ENCODE measurements around the gene SLC9A9.
"Not testable (repeated sequence)": the region's sequence is repeated elsewhere in the genome, so short reads cannot be mapped to it uniquely, and the experiment has no call there.

Gene SLC9A9

GRCh38 chr3:143301031-143301901 lies 547.0 kb downstream of the SLC9A9 start:
- DNase-seq = no peak

- no peak for DNase-seq
These were observed 549.3 kb downstream of the SLC9A9 start for GRCh38 chr3:143298886-143299535.

- DNase-seq = no peak
These were observed 549.9 kb downstream of the SLC9A9 start for GRCh38 chr3:143298380-143298779.

DNA sequence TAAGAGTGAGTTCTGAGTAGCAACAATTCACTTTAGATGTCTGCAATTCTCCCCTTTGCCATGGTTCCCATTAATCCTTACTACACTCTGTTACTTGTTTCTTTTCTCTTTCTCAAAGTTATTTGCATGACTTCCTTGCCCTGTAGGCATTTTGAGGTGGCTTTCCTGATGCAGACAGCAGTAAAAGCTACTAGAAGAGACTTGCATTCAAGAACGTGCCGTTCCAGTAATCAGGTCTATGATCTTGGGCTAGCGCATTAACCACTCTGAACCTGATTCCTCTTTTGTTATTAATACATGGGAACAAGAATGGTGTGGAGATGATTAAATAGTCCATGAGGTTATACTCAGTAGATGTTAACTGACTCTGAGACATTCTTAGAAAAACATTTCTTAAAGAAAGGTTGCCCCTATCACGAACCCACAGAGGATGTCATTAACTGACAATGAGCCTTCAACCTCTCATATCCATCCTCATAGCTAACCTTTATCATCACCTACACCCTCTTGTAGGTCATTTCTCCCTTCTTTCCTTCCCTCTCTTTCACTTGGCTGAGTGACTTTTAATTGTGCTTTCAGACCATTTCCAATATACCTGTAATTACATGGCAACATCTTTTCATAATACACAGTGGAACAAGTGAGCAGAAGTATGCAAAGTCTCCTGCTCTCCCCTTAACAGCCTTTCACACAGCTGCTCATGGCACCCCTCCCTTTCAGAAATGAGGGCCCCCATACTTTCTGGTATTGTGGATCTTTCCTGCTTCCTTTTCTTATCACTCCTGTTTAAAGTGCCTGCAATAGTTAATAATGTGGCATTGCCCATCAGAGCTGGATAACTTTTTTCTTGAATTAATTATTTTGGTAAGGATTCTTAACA lies 552.8 kb downstream of the SLC9A9 start:
- DNase-seq = no peak

DNA sequence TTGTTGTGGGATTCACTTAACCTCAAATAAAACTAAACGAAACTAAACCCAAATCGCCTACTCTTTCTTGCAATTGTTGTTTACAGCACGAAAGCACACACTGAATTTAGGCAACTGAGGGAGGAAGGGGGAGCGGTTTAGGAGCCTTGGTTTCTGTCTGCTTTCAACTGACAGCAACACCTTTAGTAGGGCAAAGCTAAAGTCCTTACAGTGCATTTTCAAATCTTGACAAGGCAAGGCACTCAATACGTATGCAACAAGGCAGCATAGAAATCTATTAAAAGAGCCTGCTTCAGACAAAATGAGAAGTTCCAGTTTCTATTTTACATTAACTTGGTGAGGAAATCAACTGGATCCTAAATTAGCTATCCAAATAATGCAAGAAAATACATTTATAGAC lies 554.1 kb downstream of the SLC9A9 start:
- no peak for DNase-seq

GRCh38 chr3:143291836-143292447 lies 556.3 kb downstream of the SLC9A9 start:
- DNase-seq = no peak

GRCh38 chr3:143288944-143289343 lies 559.3 kb downstream of the SLC9A9 start:
- DNase-seq = no peak

DNA sequence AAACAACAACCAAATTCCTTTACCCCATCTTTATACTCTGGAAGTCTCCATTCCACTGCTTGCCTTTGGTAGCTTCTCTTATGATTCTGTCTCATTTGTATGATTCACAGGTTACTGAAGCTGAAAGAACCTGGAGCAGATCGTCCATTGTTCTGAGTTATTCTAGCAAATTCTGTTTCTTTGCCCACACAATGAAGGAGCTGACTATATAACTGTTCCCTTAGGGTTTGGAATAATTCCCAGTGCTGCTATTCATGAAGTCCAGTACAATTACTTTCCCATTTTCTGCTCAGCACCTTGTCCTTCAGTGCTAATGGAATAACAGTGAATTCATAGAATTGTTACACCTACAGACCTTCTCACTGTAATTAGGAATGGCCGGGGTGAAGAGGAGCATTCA lies 560.9 kb downstream of the SLC9A9 start:
- no peak for DNase-seq

DNA sequence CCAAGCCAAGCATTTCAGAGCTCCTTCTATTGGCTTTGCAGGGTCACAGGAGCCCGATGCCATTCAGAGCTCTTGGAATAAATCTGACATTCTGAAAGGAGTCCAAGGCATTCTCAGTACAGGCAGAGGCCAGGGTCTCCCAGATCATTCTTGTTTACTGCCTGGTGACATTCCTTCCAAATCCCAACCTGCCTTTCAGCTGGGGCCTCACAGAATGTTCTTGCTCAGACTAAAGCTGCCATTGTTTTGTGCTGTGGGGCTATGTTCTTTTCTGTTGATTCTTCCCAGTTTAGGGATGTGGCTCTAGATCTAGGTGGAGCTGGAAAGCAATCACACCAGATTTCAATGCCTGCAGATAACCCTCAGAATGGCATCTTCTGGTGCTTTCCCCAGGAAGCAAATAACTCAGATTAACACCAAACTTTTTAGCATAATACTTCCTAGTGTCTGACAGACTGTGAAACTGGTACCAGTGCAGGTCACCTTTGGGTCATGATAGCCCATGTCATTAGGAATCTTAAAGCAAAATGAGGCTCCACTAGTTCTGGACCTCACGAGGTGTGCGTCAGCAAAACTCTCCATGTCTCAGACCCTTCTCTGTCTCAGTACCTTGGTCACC lies 561.8 kb downstream of the SLC9A9 start:
- DNase-seq = no peak

GRCh38 chr3:143283432-143284128 lies 564.7 kb downstream of the SLC9A9 start:
- DNase-seq = no peak

- no peak for DNase-seq
These were observed 567.3 kb downstream of the SLC9A9 start for GRCh38 chr3:143280984-143281383.

GRCh38 chr3:143279567-143279966 lies 568.7 kb downstream of the SLC9A9 start:
- DNase-seq = not testable (repeated sequence)

DNA sequence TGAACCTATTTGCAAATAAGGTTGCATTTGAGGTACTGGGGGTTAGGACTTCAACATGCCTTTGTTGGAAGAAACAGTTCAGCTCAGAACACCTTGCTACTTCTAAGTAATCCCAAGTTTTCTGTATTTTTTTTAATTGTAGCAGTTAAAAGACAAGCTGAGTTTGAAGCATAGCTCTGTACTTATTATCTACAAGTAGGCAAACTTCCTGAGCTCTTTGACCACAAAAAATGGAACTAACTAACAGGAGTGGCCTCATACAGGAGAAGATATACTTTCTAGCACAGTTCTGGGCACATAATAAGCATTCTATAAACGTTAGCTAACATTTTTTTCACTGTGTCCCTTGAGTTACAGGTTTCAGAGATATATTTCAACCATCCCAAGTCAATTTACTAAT lies 569.5 kb downstream of the SLC9A9 start:
- no peak for DNase-seq

GRCh38 chr3:143277531-143277930 lies 570.7 kb downstream of the SLC9A9 start:
- DNase-seq = no peak

GRCh38 chr3:143276592-143276991 lies 571.7 kb downstream of the SLC9A9 start:
- DNase-seq = no peak

DNA sequence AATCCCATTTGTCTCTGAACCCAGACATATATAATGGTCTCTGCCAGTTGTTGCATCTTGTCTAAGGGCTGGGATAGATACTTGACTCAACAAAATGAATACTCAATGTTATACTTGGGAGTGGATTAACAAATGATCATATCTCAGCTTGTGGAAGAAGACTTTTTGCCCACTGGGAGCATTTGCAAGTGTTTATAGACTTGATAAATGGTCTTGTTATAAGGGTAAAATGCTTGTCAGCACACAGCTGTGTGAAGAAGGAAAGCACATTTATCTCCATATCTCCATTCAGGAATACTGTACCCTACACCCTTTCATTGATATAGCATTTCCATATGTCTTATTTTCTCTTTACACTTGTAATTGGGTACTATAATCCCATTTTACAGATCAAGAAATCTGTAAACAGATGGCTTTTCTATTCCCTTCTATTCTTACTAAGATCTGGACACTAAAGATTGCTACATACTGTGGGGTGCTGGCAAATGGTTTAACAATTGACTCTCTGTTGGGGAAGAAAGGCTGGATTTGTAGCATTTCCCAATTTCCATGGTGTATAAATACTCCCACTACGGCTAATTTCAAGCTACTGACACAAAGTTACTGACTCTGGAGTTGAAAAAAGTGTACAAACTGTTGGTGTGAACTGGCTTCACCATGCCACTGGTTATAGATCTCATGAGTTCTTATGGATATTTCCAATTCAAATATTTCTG lies 574.1 kb downstream of the SLC9A9 start:
- DNase-seq = no peak

DNA sequence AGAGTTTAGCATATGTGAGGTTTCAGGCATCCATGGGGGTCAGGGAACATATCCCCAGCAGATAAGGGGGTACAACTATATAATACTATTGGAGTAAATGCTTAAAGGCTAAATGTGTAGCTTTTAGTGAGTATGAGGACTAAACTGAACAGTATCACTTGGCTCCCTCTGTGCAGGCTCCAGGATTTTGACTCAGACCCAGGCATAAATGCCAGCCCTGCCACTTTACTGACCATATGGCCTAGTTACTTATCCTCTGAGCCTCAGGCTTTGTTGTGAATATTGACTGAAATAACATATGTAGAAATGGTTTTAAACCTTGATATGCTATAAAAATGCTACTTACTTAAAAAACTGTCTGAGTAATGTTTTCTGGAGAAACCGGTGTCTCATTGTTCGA lies 577.1 kb downstream of the SLC9A9 start:
- no peak for DNase-seq

DNA sequence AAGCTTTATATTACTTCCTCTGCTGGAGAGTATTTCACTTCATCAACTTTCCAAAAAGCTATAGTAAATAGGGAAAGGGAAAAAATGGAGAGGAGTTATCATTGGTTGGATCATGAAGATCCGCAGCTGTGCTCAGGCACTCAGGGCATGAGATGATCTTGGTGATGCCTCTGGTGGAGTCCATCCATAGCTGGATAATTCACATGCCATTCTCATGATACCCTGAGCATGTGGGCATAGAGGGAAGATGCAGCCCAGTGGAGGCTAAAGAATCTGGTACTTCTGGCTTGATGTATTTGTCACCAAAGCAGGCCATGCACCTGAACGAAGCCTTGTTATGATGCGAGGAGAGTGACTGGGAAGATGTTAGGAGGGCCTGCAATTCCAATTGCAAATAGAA lies 578.5 kb downstream of the SLC9A9 start:
- no peak for DNase-seq

- DNase-seq = no peak
These were observed 580.3 kb downstream of the SLC9A9 start for GRCh38 chr3:143267989-143268388.

GRCh38 chr3:143266927-143267326 lies 581.3 kb downstream of the SLC9A9 start:
- no peak for DNase-seq

- no peak for DNase-seq
These were observed 581.8 kb downstream of the SLC9A9 start for GRCh38 chr3:143266511-143266910.

Measured in activated CD8-positive, alpha-beta memory T cell treated with anti-CD3 and anti-CD28 coated beads, Interleukin-2, amount 50 U/mL, for 4 hours (primary cell).